Thyroid gland (tissue), 4 donors: Measurements from ENCODE around the gene CREB3L2. TPM values are rescaled to one million over a fixed set of nuclear protein-coding genes. Genes with fewer than 3 reads are reported as not detected.

ENCODE experiments used
- DNase-seq, 2 donors: peaks; one replicate each; pipeline ENCODE4 v3.0.0-alpha.2; 2019
- H3K27ac ChIP-seq, 3 donors: fragments of 200-600 bp; sonication (generic); 1 replicate in 2 of 3; 2 replicates in 1 of 3; pipeline ENCODE4 v1.5.1; 2016 to 2019; ENCODE audit warnings: mild to moderate bottlenecking in 1 of 3, moderate library complexity in 1 of 3
- H3K27me3 ChIP-seq: fragments of 200-600 bp; sonication (generic); one replicate; pipeline ENCODE4 v1.5.1; 2019
- H3K36me3 ChIP-seq, 2 donors: fragments of 200-600 bp; sonication (generic); one replicate each; pipeline ENCODE4 v1.5.1; 2016 to 2019
- H3K4me1 ChIP-seq, 2 donors: fragments of 200-600 bp; sonication (generic); one replicate each; pipeline ENCODE4 v1.5.1; 2017 to 2019
- H3K4me3 ChIP-seq, 3 donors: fragments of 200-600 bp; sonication (generic); replicated peaks in 1 of 3; 1 replicate in 2 of 3; 2 replicates in 1 of 3; pipeline ENCODE4 v1.5.1; 2016; ENCODE audit warnings: mild to moderate bottlenecking in 1 of 3
- H3K9me3 ChIP-seq: fragments of 200-600 bp; sonication (generic); one replicate; pipeline ENCODE4 v1.5.1; 2017
- POLR2A ChIP-seq, 2 donors: fragments of 450-650 bp; IDR thresholded peaks; one replicate each; pipeline ENCODE4 v1.6.1; 2017; ENCODE audit warnings: antibody characterized with exemption in 2 of 2, mild to moderate bottlenecking in 2 of 2, moderate library complexity in 1 of 2
- WGBS, 2 donors: methylation state at CpG; one replicate each; pipeline ENCODE4 v1.1.5; 2017; 5-methylcytosine and 5-hydroxymethylcytosine counted together
- intact Hi-C: fragments of 100-400 bp; cut with DNase I; formaldehyde crosslinking; loops from one replicate; pipeline ENCODE4 v1.15.1; 2023
- total RNA-seq, 4 donors: library from RNA; depleted of rRNA; stranded (reverse); fragments of >200 nt; gene quantifications; one replicate each; pipeline ENCODE4 v1.2.3, GENCODE V29; 2016
- TF ChIP-seq, protein P1 (sequence below), 6 experiments: fragments of 200-600 bp in 3 of 6; fragments of 450-650 bp in 3 of 6; sonication (generic) in 3 of 6; IDR thresholded peaks; one replicate each; pipeline ENCODE4 v1.5.1; 2016 to 2019; ENCODE audit warnings: antibody characterized with exemption in 6 of 6, mild to moderate bottlenecking in 2 of 6, inconsistent platforms in 1 of 6, moderate library complexity in 1 of 6

The CREB3L2 gene
- total RNA-seq, 4 donors from 2014 or later, result 86.1 to 143 (median 103) TPM

DNA sequence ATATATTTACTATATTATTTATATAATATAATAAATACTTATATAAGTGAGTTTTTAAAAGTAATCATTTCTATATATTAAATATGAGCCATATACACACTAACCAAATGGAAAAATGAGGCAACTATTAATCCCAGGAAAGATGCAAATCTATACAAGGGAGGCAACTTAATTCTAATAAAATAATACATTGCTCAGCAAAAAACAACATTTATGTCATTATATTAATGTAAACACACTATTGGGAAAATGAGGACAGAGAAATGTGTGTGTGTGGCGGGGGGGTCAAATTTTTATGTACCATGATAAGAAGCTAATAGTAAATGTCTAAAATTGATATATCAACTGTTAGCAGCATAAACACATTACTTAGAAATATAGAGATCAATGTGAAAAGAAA, 131.8 kb downstream of the CREB3L2 start:
- intact Hi-C loops, result no loop called here
- Histone ChIP-seq H3K4me3 (no peak overlapping the region), H3K9me3 (no peaks in the 10 kb centered on the region), H3K27me3 (no peaks in the 10 kb centered on the region), H3K27ac (no peak overlapping the region), H3K36me3 (peaks cover 0 to 6% of the 10 kb centered on the region in 2 donors), H3K4me1 (peaks cover 16 to 18% of the 10 kb centered on the region in 2 donors)
- no peak for DNase-seq
- 95 to 96% methylated on average over 1 of the region's 1 CpG for WGBS, 2 donors
- TF ChIP-seq, protein P1, sequence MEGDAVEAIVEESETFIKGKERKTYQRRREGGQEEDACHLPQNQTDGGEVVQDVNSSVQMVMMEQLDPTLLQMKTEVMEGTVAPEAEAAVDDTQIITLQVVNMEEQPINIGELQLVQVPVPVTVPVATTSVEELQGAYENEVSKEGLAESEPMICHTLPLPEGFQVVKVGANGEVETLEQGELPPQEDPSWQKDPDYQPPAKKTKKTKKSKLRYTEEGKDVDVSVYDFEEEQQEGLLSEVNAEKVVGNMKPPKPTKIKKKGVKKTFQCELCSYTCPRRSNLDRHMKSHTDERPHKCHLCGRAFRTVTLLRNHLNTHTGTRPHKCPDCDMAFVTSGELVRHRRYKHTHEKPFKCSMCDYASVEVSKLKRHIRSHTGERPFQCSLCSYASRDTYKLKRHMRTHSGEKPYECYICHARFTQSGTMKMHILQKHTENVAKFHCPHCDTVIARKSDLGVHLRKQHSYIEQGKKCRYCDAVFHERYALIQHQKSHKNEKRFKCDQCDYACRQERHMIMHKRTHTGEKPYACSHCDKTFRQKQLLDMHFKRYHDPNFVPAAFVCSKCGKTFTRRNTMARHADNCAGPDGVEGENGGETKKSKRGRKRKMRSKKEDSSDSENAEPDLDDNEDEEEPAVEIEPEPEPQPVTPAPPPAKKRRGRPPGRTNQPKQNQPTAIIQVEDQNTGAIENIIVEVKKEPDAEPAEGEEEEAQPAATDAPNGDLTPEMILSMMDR (IDR thresholded peaks at IDR 0.05), result no peak
- TF ChIP-seq POLR2A (IDR thresholded peaks at IDR 0.05), result no peak

DNA sequence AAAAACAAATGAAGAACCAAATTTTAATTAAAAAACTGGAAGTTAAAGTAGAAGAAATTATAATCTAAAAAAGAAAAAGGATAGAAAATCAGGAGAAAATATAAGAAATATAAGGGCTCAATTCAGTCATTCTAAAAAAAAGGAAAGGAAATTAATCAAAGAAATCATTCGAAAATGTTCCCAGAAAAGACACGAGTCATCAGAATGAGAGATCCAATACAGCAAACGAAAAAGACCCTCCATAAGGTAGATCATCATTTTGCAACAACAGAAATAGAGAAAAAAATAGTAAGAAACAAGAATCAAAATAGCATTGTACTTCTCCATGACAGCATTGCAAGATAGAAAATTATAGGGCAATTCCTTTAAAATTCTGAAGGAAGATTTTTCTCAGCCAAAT, 132.6 kb downstream of the CREB3L2 start:
- WGBS, 2 donors, result 96 to 97% methylated on average over 3 of the region's 3 CpGs
- intact Hi-C loops, result no loop called here
- peaks cover 12% of the 10 kb centered on the region in 2 donors for H3K4me1 ChIP-seq
- no peaks in the 10 kb centered on the region for H3K27me3 ChIP-seq
- H3K9me3 ChIP-seq, result no peaks in the 10 kb centered on the region
- H3K27ac ChIP-seq, result no peak overlapping the region
- H3K36me3 ChIP-seq, result peaks cover 0 to 8% of the 10 kb centered on the region in 2 donors
- H3K4me3 ChIP-seq, result no peak overlapping the region
- TF ChIP-seq POLR2A (IDR thresholded peaks at IDR 0.05), result no peak
- TF ChIP-seq, protein P1 (IDR thresholded peaks at IDR 0.05), result no peak
- DNase-seq, result no peak

DNA sequence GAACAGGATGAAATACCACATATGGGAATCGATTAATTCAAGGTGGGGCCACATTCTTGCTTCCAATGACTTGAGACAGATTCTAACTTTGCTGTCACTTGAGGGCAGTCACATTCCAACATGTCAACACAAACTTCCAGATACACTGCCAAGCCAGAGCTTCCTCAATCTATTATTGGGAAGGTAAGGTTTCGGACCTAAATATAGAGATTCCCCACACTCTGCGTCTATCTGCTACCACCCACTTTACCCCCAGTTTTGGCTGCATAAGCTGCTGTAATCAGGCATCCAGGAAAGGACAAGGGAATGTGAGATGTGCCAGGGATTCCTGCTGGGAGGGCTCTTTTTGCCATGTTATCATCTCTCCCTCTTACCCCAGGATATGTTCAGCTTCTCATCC, 134.6 kb downstream of the CREB3L2 start:
- Histone ChIP-seq H3K36me3 (peaks cover 0 to 8% of the 10 kb centered on the region in 2 donors), H3K9me3 (no peaks in the 10 kb centered on the region), H3K4me3 (no peak overlapping the region), H3K4me1 (no peaks in the 10 kb centered on the region), H3K27me3 (no peaks in the 10 kb centered on the region), H3K27ac (no peak overlapping the region)
- 93% methylated on average over 3 of the region's 3 CpGs for WGBS, 2 donors
- DNase-seq, result no peak
- TF ChIP-seq, protein P1 (IDR thresholded peaks at IDR 0.05), result no peak
- TF ChIP-seq POLR2A (IDR thresholded peaks at IDR 0.05), result no peak
- intact Hi-C loops, result no loop called here

DNA sequence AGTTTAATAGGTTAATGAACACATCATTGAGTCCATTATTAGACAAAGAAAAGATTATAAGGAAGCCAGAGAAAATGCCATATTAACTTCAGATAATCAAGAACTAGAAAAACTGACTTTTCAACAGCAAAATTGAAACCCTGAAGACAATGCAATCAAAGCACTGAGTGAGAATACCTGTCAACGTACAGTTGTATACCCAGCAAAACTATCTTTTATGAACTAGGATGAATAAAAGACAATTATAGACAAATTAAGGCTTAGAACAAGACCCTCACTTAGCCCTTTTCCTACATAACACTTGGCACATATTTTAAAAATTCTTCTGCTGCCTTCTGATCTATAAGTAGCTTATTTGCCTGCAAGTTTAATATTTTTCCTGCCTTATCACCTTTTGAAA, 136.1 kb downstream of the CREB3L2 start:
- Histone ChIP-seq H3K4me1 (no peaks in the 10 kb centered on the region), H3K27ac (no peak overlapping the region), H3K36me3 (peaks cover 0 to 8% of the 10 kb centered on the region in 2 donors), H3K4me3 (no peak overlapping the region), H3K27me3 (no peaks in the 10 kb centered on the region), H3K9me3 (no peaks in the 10 kb centered on the region)
- DNase-seq, result no peak
- WGBS, 2 donors, result 94 to 95% methylated on average over 1 of the region's 1 CpG
- intact Hi-C loops, result no loop called here
- no peak for TF ChIP-seq POLR2A (IDR thresholded peaks at IDR 0.05)
- TF ChIP-seq, protein P1 (IDR thresholded peaks at IDR 0.05), result no peak

DNA sequence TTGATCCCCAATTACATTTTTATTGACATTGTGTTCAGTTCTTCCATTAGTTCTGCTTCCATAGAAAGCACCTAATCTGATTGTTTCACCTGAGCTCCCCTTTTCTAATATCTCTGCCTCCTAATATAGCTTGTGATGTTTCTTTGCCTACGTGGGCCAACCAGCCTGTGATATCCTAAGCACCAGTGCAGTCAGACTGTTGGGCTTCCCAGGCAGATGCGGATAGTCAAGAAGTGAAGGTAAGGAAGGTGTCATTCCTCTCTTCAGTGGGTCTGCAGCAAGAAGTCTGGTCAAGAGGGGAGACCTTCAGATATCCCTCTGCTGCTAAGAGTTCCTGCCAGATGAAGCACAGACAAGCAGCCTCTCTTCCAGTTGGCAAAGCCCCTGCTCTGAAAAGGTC, 138.9 kb downstream of the CREB3L2 start:
- intact Hi-C loops, result no loop called here
- Histone ChIP-seq H3K27me3 (no peaks in the 10 kb centered on the region), H3K4me3 (no peak overlapping the region), H3K9me3 (no peaks in the 10 kb centered on the region), H3K27ac (no peak overlapping the region), H3K4me1 (no peaks in the 10 kb centered on the region), H3K36me3 (peaks cover 0 to 8% of the 10 kb centered on the region in 2 donors)
- TF ChIP-seq, protein P1 (IDR thresholded peaks at IDR 0.05), result no peak
- TF ChIP-seq POLR2A (IDR thresholded peaks at IDR 0.05), result no peak
- WGBS, 2 donors, result 94 to 97% methylated on average over 2 of the region's 2 CpGs
- no peak for DNase-seq
